HG03045 (cell line): Measurements from ENCODE around the gene NFIB.

ENCODE experiments used
- ATAC-seq: cut with Tn5 transposase; IDR thresholded peaks from one replicate; pipeline ENCODE4 v1.9.1; 2021; ENCODE audit warnings: mild to moderate bottlenecking, moderate library complexity; ENCODE audit not compliant: unreplicated experiment

Gene NFIB

DNA sequence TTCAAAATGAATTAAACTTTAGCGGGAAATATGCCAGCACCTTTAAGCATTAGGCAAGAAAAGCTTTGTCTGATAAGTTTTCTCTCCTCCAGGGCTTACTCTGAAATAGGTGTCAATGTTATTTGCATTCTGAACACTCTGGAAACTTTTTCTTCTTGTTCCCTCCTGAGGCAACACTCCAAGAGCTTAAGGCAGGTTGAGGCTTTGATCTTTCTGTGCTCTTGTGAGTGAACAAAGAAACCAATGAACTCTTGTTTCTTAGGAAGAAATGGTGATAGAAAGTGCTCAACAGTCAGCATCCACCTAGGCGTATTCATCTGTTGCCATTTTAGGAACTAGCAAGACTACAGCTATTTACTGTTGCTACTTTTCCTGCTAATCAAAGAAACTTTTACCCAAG, 259.8 kb downstream of the NFIB start:
- no peak for ATAC-seq

DNA sequence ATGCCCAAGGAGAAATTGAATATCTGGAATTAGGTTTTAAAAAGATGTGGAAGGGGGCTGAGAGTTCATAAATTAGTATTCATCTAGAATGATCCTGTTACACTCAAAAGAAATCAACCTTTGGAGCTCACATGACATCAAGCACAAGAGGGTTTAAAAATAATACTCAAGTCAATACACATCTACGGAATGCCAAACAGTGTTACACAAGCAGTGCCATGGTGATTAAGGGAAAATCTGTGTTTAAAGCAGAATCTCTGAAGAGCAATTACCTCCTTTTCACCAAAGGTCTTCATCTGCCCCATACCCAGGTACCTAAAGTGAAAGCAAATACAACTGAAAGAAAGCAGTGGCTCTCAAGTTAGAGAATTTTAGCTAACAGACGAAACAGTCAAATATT, 261.6 kb downstream of the NFIB start:
- no peak for ATAC-seq

DNA sequence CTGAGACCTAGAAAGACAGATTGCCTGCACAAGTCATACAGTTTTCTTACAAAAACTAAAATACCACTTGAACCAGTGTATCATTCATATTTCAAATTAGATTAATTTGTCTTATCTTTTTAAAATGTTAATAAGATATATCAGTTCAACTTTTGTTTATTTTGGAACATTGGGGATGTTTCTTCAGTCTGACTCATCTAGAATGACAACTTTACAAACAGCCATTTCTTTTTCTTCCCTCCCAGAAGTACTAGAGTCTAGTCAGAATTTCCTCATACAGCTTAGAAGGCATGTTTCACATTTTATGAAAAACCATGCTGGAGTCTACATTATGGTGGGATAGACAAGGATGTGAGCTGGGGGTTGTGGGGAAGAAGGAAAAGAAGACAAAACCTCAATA, 262.5 kb downstream of the NFIB start:
- ATAC-seq, result no peak

DNA sequence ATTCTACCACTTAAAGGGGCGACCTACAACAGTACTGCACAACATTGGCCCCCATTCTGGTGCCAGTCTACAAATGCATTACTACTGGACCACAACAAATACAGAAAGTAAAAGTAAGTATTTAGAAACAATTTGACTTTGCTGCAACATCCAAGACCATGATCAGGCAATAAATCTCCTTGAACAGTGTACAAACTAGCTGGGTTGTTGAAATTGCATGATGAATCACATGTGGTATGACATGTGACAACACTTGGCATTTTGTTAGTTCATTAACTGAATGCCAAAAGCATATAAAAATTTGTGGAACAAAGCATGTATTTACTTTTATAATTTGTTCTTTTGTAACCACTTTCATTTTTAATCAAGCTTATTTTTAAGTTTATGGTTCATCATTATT, 270.5 kb downstream of the NFIB start:
- ATAC-seq, result no peak

DNA sequence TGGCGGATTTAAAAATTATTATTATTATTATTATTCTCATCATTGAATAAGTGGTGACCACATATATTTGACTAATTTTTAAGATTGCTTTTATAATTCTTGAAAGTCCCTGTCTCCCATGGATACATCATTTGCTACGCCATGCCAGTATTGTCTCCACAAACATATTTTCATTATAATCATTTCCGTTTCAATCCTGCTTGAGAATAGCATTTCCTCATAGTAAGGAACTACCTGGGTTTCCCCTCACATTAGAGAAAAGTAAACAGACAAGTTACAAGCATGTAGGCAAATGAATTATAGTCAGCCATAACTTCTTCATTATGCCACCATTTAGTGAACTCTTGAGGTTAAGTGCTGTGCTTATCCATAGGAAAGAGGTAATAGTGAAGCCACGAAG, 276.6 kb downstream of the NFIB start:
- no peak for ATAC-seq

DNA sequence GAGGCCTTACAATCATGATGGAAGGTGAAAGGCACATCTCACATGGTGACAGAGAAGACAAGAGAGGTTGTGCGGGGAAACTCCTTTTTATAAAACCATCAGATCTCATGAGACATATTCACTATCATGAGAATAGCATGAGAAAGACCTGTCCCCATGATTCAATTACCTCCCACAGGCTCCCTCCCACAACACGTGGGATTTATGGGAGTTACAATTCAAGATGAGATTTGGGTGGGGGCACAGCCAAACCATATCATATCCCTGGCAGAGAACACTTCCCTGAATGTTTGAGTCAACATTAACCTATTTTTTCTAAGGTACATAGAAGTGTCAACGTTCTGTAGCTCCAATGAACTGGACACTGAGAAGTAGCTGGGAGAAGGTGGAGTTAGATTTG, 280.9 kb downstream of the NFIB start:
- ATAC-seq, result no peak
